OCI-LY3 (cell line): Measurements from ENCODE around the gene SERPING1.

Experiments used
- EZH2phosphoT487 ChIP-seq: fragments of 200-600 bp; shearing (Covaris generic); IDR thresholded peaks from 2 replicates; pipeline ENCODE4 v1.6.1; 2018; ENCODE audit warnings: antibody characterized with exemption, mixed run types, low read depth
- TF ChIP-seq, protein P1 (sequence below): fragments of 200-600, 300-600 bp; sonication (generic); IDR thresholded peaks from 2 replicates; pipeline ENCODE4 v1.5.1; 2014; ENCODE audit warnings: antibody characterized with exemption, low read length, low read depth

DNA sequence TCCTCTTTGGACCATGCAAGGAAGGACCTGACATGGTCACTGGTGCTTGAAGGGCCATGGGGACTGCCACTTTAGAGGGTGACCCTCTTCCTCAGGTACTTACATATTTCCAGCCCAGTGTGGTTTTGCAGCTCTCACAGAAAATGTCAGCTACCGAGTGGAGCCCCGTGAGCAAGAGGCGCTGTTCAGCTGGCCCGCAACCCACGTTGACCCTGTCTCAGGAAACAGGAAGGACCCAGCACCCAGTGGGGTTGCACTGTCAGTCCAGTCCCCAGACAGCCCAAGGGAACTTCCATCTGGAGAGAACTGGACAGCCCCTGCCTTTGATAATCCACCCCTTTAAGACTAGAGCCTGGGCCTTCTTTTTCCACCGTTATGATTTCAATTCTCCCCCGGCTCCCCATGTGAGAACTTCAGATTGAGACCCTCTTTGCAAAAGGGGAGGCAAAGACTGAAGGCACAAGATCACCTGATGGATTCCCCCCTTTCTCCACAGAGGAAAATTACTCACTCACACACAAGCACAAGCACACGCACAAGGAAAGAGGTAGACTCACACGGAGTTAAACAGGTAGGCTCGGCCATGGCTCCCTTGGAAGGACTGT, 48.8 kb downstream of the SERPING1 start:
- TF ChIP-seq, protein P1, sequence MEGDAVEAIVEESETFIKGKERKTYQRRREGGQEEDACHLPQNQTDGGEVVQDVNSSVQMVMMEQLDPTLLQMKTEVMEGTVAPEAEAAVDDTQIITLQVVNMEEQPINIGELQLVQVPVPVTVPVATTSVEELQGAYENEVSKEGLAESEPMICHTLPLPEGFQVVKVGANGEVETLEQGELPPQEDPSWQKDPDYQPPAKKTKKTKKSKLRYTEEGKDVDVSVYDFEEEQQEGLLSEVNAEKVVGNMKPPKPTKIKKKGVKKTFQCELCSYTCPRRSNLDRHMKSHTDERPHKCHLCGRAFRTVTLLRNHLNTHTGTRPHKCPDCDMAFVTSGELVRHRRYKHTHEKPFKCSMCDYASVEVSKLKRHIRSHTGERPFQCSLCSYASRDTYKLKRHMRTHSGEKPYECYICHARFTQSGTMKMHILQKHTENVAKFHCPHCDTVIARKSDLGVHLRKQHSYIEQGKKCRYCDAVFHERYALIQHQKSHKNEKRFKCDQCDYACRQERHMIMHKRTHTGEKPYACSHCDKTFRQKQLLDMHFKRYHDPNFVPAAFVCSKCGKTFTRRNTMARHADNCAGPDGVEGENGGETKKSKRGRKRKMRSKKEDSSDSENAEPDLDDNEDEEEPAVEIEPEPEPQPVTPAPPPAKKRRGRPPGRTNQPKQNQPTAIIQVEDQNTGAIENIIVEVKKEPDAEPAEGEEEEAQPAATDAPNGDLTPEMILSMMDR = no peak
- TF ChIP-seq EZH2phosphoT487 = no peak
